K562 (cell line): ENCODE data around the gene DRP2. TPM values are rescaled to one million over a fixed set of nuclear protein-coding genes. Genes with fewer than 3 reads are reported as not detected.

ENCODE experiments used
- ATAC-seq: fragments of 200-7000 bp; cut with Tn5 transposase; 3 replicates; pipeline ENCODE4 v1.9.1; 2020; ENCODE audit warnings: moderate library complexity
- BruUV-seq: library from RNA; stranded (reverse); fragments of 400-500 nt; replicated peaks from 2 replicates; lab custom pipeline; 2021; lab: Mats Ljungman, UMichigan
- CTCF ChIA-PET: fragments of 300-600 bp; formaldehyde crosslinking; extraction: SDS; loops from one replicate; lab custom pipeline; 2021; ENCODE audit warnings: low intra/inter-chr PET ratio; lab: Yijun Ruan, JAX
- POLR2A ChIA-PET: fragments of 300-600, 350-650 bp; sonication (Branson Sonifier 250); formaldehyde crosslinking; extraction: SDS; loops from one replicate; lab custom pipeline; 2021; ENCODE audit warnings: antibody characterized with exemption, inconsistent platforms; lab: Yijun Ruan, JAX
- DNase-seq, 4 experiments: peaks; one replicate each; pipeline versions ENCODE4 v3.0.0 to v3.0.0-alpha.2; 2011 to 2018; ENCODE audit warnings: low spot score in 3 of 4, mixed read lengths in 3 of 4; ENCODE audit errors: extremely low read depth in 1 of 4
- FAIRE-seq: peaks from 2 replicates; lab custom pipeline; 2011; peaks lifted over from hg19 to GRCh38; lab: Jason Lieb, UNC
- H2AFZ ChIP-seq: 2 replicates; pipeline ENCODE4 v1.6.0; 2011; ENCODE audit warnings: low read depth, low read length, control low read depth, inconsistent platforms
- H3K27ac ChIP-seq: fragments of 200-600 bp; 3 replicates; pipeline ENCODE4 v1.8.0; 2011; ENCODE audit warnings: low read depth, mild to moderate bottlenecking, control low read depth, inconsistent platforms, low read length, moderate library complexity, mixed read lengths; ENCODE audit errors: extremely low read depth
- H3K27me3 ChIP-seq, 2 experiments: fragments of 300-600 bp in 1 of 2; 2 replicates in 1 of 2; 3 replicates in 1 of 2; pipeline versions ENCODE4 v1.6.0 to v1.8.0; 2011; ENCODE audit warnings: inconsistent platforms in 2 of 2, low read length in 2 of 2, mild to moderate bottlenecking in 1 of 2, mixed read lengths in 1 of 2, moderate library complexity in 1 of 2; ENCODE audit not compliant: control insufficient read depth in 2 of 2, insufficient read depth in 2 of 2
- H3K36me3 ChIP-seq: fragments of 300-600 bp; 3 replicates; pipeline ENCODE4 v1.8.0; 2011; ENCODE audit warnings: mild to moderate bottlenecking, low read length, inconsistent platforms; ENCODE audit not compliant: control insufficient read depth, insufficient read depth
- H3K4me1 ChIP-seq, 2 experiments: fragments of 200-600 bp in 1 of 2; replicated peaks in 1 of 2; 2 replicates in 1 of 2; 3 replicates in 1 of 2; pipeline versions ENCODE4 v1.5.1 to v1.8.0; 2011; ENCODE audit warnings: inconsistent platforms in 2 of 2, low read length in 2 of 2, mild to moderate bottlenecking in 1 of 2, mixed read lengths in 1 of 2, moderate library complexity in 1 of 2; ENCODE audit not compliant: control insufficient read depth in 2 of 2, insufficient read depth in 2 of 2
- H3K4me2 ChIP-seq: 2 replicates; pipeline ENCODE4 v1.6.1; 2011; ENCODE audit warnings: low read length, control low read depth, inconsistent platforms, mixed read lengths; ENCODE audit not compliant: insufficient read depth
- H3K4me3 ChIP-seq: fragments of 200-600 bp; sonication (generic), shearing (Covaris generic); 2 replicates; pipeline ENCODE4 v1.5.1; 2016; ENCODE audit warnings: control low read depth, inconsistent platforms
- H3K79me2 ChIP-seq: fragments of 200-600 bp; 3 replicates; pipeline ENCODE4 v1.8.0; 2011; ENCODE audit warnings: low read length, inconsistent platforms; ENCODE audit not compliant: control insufficient read depth, insufficient read depth
- H3K9ac ChIP-seq, 2 experiments: 2 replicates each; pipeline versions ENCODE4 v1.6.0 to v1.6.1; 2011; ENCODE audit warnings: low read depth in 2 of 2, low read length in 2 of 2, control low read depth in 1 of 2, inconsistent platforms in 1 of 2, mild to moderate bottlenecking in 1 of 2, mixed read lengths in 1 of 2; ENCODE audit not compliant: insufficient read depth in 1 of 2
- H3K9me1 ChIP-seq: one replicate; pipeline ENCODE4 v1.6.0; 2011; ENCODE audit warnings: inconsistent platforms, mild to moderate bottlenecking, low read length, moderate library complexity; ENCODE audit not compliant: control insufficient read depth, insufficient read depth
- H3K9me3 ChIP-seq: replicated peaks from 2 replicates; pipeline ENCODE4 v1.5.1; 2011; ENCODE audit warnings: low read depth, low read length, inconsistent platforms; ENCODE audit not compliant: control insufficient read depth, insufficient read depth
- H4K20me1 ChIP-seq: replicated peaks from 2 replicates; pipeline ENCODE4 v1.6.1; 2011; ENCODE audit warnings: low read length, inconsistent platforms, mixed read lengths; ENCODE audit not compliant: control insufficient read depth, insufficient read depth
- BRCA1 ChIP-seq, 2 experiments: fragments of 450-650 bp in 1 of 2; sonication (generic) in 1 of 2; formaldehyde crosslinking in 1 of 2; IDR thresholded peaks; 2 replicates each; pipeline versions ENCODE4 v1.5.0 to v1.6.1; 2017 to 2020; ENCODE audit warnings: mild to moderate bottlenecking in 1 of 2, missing genetic modification reagents in 1 of 2
- CEBPB ChIP-seq: fragments of 450-650 bp; IDR thresholded peaks from 2 replicates; pipeline ENCODE4 v1.6.1; 2016; ENCODE audit warnings: missing genetic modification characterization, missing compliant biosample characterization
- FOSL1 ChIP-seq: fragments of 200-800 bp; sonication (Bioruptor generic); conservative IDR thresholded peaks from 2 replicates; pipeline ENCODE4 v1.6.1; 2016; ENCODE audit warnings: missing genetic modification characterization, missing compliant biosample characterization
- LARP7 ChIP-seq: fragments of 450-650 bp; IDR thresholded peaks from 2 replicates; pipeline ENCODE4 v1.6.1; 2016
- MYC ChIP-seq, 2 experiments: fragments of 250-450 bp in 1 of 2; sonication (Bioruptor Pico) in 1 of 2; IDR thresholded peaks; 2 replicates each; pipeline versions ENCODE4 v1.5.1 to v1.6.1; 2012 to 2021; ENCODE audit warnings: low read depth in 2 of 2, borderline replicate concordance in 1 of 2, improper control_type of control experiment in 1 of 2, low read length in 1 of 2, mild to moderate bottlenecking in 1 of 2, moderate library complexity in 1 of 2
- PHF21A ChIP-seq: fragments of 450-650 bp; IDR thresholded peaks from 2 replicates; pipeline ENCODE4 v1.6.1; 2017; ENCODE audit warnings: low read depth, borderline replicate concordance
- RFX1 ChIP-seq: fragments of 450-650 bp; IDR thresholded peaks from 2 replicates; pipeline ENCODE4 v1.6.1; 2016; ENCODE audit warnings: mild to moderate bottlenecking, moderate library complexity
- TEAD2 ChIP-seq: fragments of 450-650 bp; IDR thresholded peaks from 2 replicates; pipeline ENCODE4 v1.6.1; 2016; ENCODE audit warnings: missing genetic modification characterization, control low read depth, missing compliant biosample characterization
- TRIM28 ChIP-seq: fragments of 450-650 bp; IDR thresholded peaks from 2 replicates; pipeline ENCODE4 v1.6.1; 2017
- ZNF589 ChIP-seq: fragments of 200-800 bp; sonication (Bioruptor generic); IDR thresholded peaks from 2 replicates; pipeline ENCODE4 v1.6.1; 2016; ENCODE audit warnings: low read depth, missing genetic modification characterization, missing compliant biosample characterization
- ZNF780A ChIP-seq: fragments of 250-450 bp; sonication (Bioruptor Pico); IDR thresholded peaks from 2 replicates; pipeline ENCODE4 v1.5.0; 2021; ENCODE audit warnings: mild to moderate bottlenecking
- WGBS: fragments of 100-300 bp; shearing (Covaris generic); methylation state at CpG from one replicate; pipeline ENCODE4 v1.1.6; 2016; ENCODE audit warnings: low coverage, mixed read lengths; ENCODE audit not compliant: insufficient coverage; ENCODE audit errors: missing lambda C conversion rate; 5-methylcytosine and 5-hydroxymethylcytosine counted together
- in situ Hi-C: fragments of 300-500 bp; cut with MboI; formaldehyde crosslinking; loops from 4 replicates; pipeline ENCODE4 v1.15.0; 2018; ENCODE audit warnings: inconsistent platforms, mixed read lengths
- intact Hi-C: fragments of 100-400 bp; cut with micrococcal nuclease; formaldehyde crosslinking; loops from 2 replicates; pipeline ENCODE4 v1.14.2; 2022
- polyA plus RNA-seq, 8 experiments: library from polyadenylated mRNA; depleted of rRNA in 4 of 8; stranded (reverse) in 5 of 8; unstranded in 3 of 8; fragments of >200 nt; fragmentation: Nextera tagmentation in 2 of 8; fragmentation: Illumina TruSeq in 1 of 8; extraction: Ambion mirVana in 2 of 8; extraction: Trizol in 1 of 8; gene quantifications; 2 replicates each; pipeline versions ENCODE4 v1.2.1 to v1.2.3, GENCODE V29; 2011 to 2014; ENCODE audit warnings: inconsistent platforms in 1 of 8, missing spikeins in 1 of 8
- total RNA-seq, 7 experiments: library from RNA; depleted of rRNA in 6 of 7; stranded (reverse); fragments of >200 nt in 6 of 7; fragmentation: Illumina TruSeq in 2 of 7; extraction: Trizol in 2 of 7; gene quantifications; 2 replicates each; pipeline versions ENCODE4 v1.2.1 to v1.2.3, GENCODE V29; 2011 to 2021; ENCODE audit warnings: low replicate concordance in 1 of 7

The DRP2 gene
- total and polyA plus RNA-seq, 9 of the 15 experiments (the other 6 are each of a cell fraction or from before 2014, with no cell fraction given), result 0.01 to 0.30 (median 0.15) TPM

- 16% methylated on average over 5 of the region's 12 CpGs for WGBS
- Histone ChIP-seq H3K9me3 (no peaks in the 10 kb centered on the region), H4K20me1 (no peaks in the 10 kb centered on the region), H3K79me2 (no peaks in the 10 kb centered on the region), H3K9ac (no peak overlapping the region), H3K4me3 (no peak overlapping the region), H3K36me3 (no peaks in the 10 kb centered on the region), H3K27me3 (peaks cover 0 to 14% of the 10 kb centered on the region in 2 experiments; a peak in 3 of 5 replicates), H3K27ac (no peak overlapping the region), H3K4me2 (no peak overlapping the region), H3K4me1 (no peaks in the 10 kb centered on the region), H2AFZ (no peak overlapping the region), H3K9me1 (no peaks in the 10 kb centered on the region)
- no peak; the same call in 2 of the 3 replicates for ATAC-seq
- TF ChIP-seq ZNF780A (CRISPR knock-in tag), result no peak
- no peak for TF ChIP-seq CEBPB (tag)
- no peak for TF ChIP-seq TEAD2 (tag)
- TF ChIP-seq BRCA1 (IDR thresholded peaks at IDR 0.05), result no peak
- TF ChIP-seq BRCA1 (CRISPR knock-in tag; IDR thresholded peaks at IDR 0.05), result no peak
- no peak for TF ChIP-seq MYC (IDR thresholded peaks at IDR 0.05; ENCODE audit: low read depth, low read length)
- no peak for TF ChIP-seq MYC (CRISPR knock-in tag; IDR thresholded peaks at IDR 0.05; ENCODE audit: borderline replicate concordance, low read depth)
- TF ChIP-seq RFX1, result no peak
- no peak for TF ChIP-seq FOSL1 (tag)
- TF ChIP-seq TRIM28, result no peak
- TF ChIP-seq LARP7, result no peak
- TF ChIP-seq PHF21A, result no peak
- TF ChIP-seq ZNF589 (CRISPR knock-in tag), result no peak
- DNase-seq, result no peak
- ChIA-PET POLR2A (no interaction called here), CTCF (no interaction called here)
- BruUV-seq, result no TSS peak
- in situ Hi-C loops (no loop called here), intact Hi-C loops (no loop called here)
- FAIRE-seq, result no peak
Observed at GRCh38 chrX:101219864-101220346, 319 bp downstream of the DRP2 start.
